LNCaP clone FGC (cell line): ENCODE results near the gene ACO2.

Experiments
- DNase-seq: peaks from one replicate; pipeline ENCODE4 v3.0.0-alpha.2; 2011; ENCODE audit warnings: low read depth
- H3K4me3 ChIP-seq: 2 replicates; pipeline ENCODE4 v1.5.1; 2011; ENCODE audit warnings: mild to moderate bottlenecking, low read depth, low read length, control low read depth
- TF ChIP-seq, protein P1 (sequence below): IDR thresholded peaks from 2 replicates; pipeline ENCODE4 v1.5.1; 2012; ENCODE audit warnings: mild to moderate bottlenecking; ENCODE audit not compliant: control insufficient read depth, insufficient read depth; ENCODE audit errors: extremely low read depth

Gene ACO2

DNA sequence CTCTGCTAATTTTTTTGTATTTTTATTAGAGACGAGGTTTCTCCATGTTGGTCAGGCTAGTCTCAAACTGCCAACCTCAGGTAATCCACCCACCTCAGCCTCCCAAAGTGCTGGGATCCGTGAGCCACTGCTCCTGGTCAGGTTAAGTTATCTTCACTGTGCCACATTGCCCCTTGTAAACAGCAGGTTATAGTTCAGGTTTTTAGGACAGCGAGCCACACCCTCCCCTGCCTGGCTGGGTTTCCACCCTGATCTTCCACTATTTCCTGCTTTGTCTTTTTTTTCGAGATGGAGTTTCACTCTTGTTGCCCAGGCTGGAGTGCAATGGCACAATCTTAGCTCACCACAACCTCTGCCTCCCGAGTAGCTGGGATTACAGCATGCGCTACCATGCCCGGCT lies 16.1 kb downstream of the ACO2 start:
- H3K4me3 ChIP-seq = no peak overlapping the region
- no peak for DNase-seq
- TF ChIP-seq, protein P1, sequence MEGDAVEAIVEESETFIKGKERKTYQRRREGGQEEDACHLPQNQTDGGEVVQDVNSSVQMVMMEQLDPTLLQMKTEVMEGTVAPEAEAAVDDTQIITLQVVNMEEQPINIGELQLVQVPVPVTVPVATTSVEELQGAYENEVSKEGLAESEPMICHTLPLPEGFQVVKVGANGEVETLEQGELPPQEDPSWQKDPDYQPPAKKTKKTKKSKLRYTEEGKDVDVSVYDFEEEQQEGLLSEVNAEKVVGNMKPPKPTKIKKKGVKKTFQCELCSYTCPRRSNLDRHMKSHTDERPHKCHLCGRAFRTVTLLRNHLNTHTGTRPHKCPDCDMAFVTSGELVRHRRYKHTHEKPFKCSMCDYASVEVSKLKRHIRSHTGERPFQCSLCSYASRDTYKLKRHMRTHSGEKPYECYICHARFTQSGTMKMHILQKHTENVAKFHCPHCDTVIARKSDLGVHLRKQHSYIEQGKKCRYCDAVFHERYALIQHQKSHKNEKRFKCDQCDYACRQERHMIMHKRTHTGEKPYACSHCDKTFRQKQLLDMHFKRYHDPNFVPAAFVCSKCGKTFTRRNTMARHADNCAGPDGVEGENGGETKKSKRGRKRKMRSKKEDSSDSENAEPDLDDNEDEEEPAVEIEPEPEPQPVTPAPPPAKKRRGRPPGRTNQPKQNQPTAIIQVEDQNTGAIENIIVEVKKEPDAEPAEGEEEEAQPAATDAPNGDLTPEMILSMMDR = no peak

DNA sequence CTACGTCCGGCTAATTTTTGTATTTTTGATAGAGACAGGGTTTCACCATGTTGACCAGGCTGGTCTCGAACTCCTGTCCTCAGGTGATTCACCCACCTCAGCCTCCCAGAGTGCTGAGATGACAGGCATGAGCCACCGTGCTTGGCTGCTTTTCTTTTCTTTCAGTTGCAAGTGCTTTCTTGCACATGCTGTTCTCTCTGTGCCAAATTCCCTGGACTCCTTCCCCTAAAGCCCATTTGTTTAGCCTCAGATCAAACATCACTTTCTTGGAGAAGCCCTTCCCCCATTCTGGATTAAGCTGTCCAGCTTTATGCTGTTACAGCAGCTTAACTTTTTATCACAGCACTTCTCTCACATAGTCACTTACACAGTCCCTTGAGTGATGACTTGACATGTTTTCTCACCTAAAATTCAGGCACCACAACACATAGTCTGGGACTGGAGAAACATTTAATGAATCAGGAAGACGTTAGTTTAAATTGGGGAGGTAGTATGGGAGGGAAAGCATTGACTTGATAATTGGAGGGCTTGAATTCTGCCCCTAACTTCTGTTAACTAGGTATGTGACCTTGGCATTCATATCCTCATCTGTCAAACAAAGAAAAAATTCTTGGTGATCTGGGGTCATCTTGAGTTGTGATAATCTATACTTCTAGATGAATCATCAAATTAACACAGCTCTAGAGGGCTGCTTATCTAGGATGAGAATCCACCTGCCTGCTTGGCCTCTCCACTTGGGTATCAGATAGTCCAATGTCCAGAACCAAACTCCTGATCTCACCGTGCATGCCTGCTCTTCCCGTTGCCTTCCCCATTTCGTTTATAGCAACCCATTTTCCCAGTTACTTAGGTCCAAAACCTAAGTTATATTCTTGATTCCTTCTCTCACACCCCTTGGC lies 18.4 kb downstream of the ACO2 start:
- TF ChIP-seq, protein P1 = no peak
- no peak overlapping the region for H3K4me3 ChIP-seq
- no peak for DNase-seq

DNA sequence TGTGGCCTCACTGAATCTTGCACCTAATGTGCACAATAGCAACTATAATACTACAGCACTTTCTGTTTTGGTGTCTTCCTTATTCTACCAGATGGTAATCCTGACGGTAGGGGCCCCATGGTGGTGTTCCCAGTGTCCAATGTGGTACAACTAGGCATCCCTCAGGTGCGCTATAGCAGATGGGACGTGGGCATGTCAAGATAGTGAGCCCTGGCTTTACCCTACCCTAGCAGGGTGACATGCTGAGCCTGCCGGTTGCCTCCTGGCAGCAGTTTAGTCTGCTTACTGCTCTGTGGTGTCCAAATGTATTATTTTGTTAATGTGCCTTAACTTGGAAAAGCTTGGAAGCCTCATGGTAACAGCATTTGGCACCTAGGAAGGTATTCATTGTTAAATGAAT lies 19.2 kb downstream of the ACO2 start:
- no peak for DNase-seq
- no peak overlapping the region for H3K4me3 ChIP-seq

DNA sequence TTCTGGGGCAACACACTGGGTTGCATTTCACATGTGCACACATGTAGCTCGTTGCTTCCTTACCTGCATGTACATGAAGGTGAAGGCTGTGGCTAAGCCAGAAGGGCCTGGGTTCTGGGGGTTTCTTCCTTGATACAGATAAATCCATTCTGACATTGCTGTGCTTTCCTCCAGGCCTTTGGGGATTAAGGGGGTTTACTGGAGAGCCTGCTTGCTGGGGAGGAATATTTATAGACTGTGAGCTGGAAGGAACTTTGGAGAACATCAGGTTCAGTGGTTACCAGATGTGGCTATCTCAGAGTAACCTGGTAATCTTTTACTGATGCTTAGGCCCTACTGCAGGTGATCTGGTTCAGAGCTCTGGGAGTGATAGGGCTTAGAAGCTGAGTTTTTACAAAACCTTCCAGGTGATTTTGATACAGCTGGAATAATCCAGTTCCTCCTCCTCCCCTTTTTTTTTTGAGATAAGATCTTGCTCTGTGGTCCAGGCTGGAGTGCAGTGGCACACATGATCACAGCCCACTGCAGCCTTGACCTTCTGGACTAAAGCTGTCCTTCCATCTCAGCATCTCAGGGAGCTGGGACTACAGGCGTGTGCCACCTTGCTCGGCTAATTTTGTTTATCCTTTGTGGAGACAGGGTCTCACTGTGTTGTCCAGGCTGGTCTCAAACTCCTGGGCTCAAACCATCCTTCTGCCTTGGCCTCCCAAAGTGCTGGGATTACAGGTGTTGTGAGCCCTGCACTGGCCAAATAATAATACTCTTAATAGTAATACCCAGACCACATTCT lies 19.9 kb downstream of the ACO2 start:
- no peak for DNase-seq
- TF ChIP-seq, protein P1 = no peak
- H3K4me3 ChIP-seq = no peak overlapping the region

More for the DNA sequence above, 19.2 kb downstream of the ACO2 start:
- TF ChIP-seq, protein P1 = no peak

DNA sequence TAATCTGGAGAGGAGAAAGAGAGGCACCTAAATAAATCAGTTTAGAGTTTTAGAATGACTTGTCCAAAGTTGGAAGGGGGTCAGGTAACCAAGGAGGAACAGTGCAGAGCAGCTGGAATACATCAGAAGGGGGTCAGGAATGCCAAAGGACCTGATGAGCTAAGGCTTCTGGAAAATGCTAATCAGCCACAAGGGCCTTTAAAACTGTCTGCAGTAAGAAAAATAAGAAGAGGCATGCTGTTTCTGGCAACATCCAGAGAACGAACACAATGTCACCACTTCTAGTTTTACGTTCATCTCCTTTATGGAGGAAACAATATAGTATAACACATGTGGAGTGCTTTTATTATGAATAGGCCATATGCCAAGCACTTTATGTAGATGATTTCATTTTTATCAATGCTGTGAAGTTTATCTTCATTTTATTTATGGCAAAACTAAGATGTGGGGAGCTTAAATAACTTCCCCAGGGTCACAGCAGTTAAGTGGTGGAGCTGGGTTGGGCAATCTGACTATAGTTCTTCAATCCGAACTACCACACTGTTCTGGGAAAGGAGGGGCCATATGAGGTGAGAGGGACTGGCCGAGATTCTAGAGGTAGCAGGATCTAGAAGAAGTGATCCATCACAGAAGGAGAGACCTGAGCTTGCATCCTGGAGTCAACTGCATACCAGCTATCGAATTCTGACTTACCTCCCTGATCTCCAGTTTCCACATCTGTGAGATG lies 22.6 kb downstream of the ACO2 start:
- no peak for DNase-seq

DNA sequence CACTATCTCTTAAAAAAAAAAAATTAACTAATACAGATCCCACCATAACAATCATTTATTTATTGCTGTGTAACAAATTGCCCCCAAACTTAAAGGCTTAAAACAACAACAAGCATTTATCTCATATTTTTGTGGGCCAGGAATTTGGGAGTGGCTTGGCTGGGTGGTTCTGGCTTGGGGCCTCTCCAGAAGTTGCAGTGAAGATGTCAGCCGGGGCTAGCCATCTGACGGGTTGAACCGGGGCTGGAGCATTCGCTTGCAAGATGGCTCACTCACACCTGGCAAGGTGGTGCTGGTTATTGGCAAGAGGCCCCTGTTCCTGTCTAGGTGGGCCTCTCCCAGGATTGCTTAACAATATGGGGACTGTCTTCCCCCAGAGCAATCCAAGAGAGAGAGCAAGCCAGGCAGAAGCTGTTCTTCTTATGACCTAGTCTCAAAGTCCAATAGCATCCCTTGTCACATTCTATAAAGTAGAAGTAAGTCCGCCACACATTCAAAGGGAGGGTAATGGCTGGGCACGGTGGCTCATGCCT lies 29.5 kb downstream of the ACO2 start:
- TF ChIP-seq, protein P1 = no peak
- no peak for DNase-seq
- H3K4me3 ChIP-seq = no peak overlapping the region

More for the DNA sequence above, 22.6 kb downstream of the ACO2 start:
- no peak overlapping the region for H3K4me3 ChIP-seq
- TF ChIP-seq, protein P1 = no peak
